Inflammatory macrophage treated with lipopolysaccharide for 1 hour (primary cell): ENCODE data around the gene LCN2.
"Not testable (repeated sequence)": the region's sequence is repeated elsewhere in the genome, so short reads cannot be mapped to it uniquely, and the experiment has no call there.

ENCODE experiments used
- DNase-seq, 2 donors: peaks; one replicate each; pipeline ENCODE4 v3.0.0-alpha.2; 2020 to 2022

Gene LCN2

DNA sequence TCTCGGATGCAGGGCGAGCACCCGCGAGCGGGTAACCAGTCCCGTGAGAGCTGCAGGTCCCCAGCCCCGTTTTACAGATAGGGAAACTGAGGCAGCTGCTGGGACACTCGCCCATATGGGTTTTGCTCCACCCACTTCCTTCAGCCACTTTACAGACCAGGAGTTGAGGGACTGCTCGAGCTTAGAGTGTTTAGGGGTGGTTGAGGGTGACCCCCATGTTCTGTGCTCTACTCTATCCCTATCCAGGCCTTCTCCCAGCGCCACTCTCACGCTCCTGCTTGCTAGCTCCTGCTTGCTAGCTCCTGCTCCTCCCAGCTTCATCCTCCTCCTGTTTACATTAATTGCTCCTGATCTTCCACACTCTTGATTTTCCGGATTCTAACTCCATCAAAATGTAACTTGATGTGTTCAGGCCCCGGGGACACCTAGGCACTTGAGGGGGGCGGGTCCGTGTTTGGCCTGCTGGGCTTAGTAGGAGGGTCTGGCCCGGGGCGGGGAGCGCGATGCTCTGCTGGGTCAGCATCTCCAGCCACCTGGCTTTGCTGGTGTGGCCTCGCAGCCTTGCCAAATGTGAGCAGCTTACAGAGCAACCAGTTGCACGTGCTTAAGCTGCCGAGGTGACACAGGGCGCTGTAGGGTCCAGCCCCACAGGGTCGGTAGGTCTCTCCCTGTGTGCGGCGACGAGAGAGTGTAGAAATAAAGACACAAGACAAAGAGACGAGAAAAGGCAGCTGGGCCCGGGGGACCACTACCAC, 20.2 kb upstream of the LCN2 start:
- no peak for DNase-seq

DNA sequence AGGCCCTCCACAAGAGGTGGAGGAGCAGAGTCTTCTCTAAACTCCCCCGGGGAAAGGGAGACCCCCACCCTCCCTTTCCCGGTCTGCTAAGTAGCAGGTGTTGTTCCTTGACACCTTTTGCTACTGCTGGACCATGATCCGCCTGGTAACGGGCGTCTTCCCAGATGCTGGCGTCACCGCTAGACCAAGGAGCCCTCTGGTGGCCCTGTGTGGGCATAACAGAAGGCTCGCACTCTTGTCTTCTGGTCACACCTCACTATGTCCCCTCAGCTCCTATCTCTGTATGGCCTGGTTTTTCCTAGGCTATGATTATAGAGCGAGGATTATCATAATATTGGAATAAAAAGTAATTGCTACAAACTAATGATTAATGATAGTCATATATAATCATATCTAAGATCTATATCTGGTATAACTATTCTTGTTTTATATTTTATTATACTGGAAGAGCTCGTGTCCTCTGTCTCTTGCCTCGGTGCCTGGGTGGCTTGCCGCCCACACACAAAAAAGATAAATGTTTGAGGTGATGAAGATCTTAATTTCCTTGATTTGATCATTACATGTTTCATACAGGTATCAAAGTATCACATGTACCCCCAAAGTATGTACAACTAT, 19.2 kb upstream of the LCN2 start:
- not testable (repeated sequence) for DNase-seq

- DNase-seq = not testable (repeated sequence)
These were observed 18.6 kb upstream of the LCN2 start for GRCh38 chr9:128130651-128131050.

- DNase-seq = not testable (repeated sequence)
These were observed 17.9 kb upstream of the LCN2 start for GRCh38 chr9:128131346-128131745.

GRCh38 chr9:128132139-128132538, 17.1 kb upstream of the LCN2 start:
- not testable (repeated sequence) for DNase-seq

GRCh38 chr9:128135561-128135960, 13.7 kb upstream of the LCN2 start:
- DNase-seq = not testable (repeated sequence)

DNA sequence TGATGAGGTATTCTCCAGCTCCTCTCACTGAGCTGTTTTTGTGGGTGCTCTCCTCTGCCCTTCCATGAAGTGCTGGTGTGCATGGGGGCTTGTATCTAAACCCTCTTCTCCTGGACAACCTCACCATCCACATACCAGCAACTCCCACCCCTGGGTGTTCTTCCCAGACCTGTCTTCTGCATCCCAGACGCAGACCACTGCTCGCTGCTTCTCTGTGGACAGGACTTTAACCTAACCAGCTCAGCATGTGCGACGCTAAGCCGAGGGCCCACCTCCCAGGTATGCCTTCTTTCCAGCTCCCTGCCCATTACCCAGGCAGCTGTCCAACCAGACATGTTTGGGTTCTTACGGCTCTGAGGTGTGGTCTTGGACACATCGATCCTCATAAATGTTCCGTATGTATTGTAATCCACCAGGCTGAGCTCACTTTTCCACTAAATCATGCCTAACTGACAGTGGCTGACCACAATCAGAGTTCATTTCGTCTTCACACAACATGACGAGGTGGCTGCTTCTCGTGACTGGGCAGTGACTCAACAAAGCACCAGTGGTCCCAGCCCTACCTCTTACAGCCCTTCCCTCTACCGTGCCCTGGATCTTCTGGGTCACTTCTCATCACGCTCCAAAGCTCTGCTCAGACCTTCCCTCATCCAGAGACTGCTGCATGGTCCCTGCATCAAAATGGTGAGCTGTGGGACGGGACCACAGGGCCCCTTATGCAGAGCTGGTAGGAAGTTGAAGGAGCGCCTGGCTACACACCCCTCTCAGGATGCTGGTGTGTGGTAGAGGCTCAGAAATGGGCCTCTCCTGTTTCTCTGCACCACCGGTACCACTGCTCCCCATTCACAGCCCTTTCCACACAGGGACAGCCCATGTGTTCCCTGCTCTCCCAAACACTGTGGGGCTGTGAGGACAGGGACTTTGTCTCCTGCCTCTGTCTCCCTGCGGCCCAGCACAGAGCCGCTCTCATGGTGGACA, 12.1 kb upstream of the LCN2 start:
- no peak for DNase-seq

GRCh38 chr9:128138001-128138400, 11.3 kb upstream of the LCN2 start:
- no peak for DNase-seq

DNA sequence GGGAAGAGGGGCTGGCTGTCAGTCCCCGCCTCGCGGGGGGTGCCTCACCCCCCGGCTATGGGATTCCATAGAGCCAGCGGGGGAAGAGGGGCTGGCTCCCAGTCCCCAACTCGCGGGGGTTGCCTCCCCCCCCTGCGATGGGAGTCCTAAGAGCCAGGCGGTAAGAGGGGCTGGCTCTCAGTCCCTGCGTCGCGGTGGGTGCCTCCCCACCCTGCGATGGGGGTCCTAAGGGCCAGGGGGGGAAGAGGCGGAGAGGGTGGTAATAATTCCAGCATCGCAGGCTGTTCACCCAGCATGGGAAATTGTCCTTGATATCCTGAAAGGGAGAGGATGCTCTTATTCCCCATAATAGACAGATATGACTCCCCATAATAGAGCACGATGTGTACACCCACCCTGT, 9.6 kb upstream of the LCN2 start:
- no peak for DNase-seq

GRCh38 chr9:128141604-128142003, 7.6 kb upstream of the LCN2 start:
- no peak for DNase-seq

GRCh38 chr9:128142061-128142460, 7.2 kb upstream of the LCN2 start:
- DNase-seq = no peak

DNA sequence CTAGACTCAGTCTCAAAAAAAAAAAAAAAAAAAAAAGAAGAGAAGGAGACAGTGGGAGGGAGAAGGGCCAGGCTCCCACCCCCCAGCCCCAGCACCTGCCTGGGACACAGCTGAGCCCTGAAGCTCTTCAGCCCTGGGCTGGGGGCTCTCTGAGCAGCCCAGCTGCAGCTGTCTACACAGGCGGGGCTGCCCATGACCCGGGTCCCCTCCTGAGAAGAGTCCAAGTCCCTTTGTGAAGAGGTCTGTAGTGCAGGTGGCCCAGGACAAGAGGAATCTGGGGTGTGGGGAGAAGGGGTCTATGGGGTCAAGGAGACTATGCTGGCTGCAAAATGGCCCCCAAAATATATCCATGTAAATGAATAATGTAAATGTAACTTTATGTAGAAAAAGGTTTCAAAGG, 6.7 kb upstream of the LCN2 start:
- no peak for DNase-seq

DNA sequence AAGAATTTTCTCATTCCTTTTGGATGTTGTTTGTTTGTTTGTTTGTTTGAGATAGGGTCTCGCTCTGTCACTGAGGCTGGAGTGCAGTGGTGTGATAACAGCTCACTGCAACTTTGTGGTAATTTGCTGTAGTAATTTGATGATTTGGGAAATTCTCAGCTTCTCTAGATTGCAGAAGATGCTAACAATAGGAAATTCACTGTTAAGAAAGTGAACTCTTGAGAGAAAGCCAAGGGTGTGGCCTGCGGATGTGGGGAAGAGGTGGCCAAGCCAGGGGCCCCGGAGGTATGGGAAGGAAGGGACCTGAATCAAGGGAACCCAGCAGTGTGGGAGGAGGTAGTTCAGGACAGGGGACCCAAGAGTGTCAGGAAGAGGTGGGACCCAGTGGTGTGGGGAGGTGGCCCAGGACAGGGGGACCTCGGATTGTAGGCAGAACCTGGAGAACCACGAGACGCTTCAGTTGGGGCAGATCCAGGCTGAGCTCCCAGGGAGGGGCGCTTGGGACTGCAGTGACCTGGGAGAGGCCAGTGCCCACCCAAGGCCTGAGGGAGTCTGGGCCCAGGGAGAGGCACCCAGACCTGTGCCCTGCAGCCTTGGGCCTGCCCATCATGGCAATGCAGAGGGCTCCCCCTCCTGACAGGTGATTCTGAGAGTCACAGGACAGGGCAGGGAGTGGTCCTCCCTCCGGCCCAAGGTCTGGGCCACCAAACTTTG, 5.6 kb upstream of the LCN2 start:
- DNase-seq = peak; percentile 53 to 58

DNA sequence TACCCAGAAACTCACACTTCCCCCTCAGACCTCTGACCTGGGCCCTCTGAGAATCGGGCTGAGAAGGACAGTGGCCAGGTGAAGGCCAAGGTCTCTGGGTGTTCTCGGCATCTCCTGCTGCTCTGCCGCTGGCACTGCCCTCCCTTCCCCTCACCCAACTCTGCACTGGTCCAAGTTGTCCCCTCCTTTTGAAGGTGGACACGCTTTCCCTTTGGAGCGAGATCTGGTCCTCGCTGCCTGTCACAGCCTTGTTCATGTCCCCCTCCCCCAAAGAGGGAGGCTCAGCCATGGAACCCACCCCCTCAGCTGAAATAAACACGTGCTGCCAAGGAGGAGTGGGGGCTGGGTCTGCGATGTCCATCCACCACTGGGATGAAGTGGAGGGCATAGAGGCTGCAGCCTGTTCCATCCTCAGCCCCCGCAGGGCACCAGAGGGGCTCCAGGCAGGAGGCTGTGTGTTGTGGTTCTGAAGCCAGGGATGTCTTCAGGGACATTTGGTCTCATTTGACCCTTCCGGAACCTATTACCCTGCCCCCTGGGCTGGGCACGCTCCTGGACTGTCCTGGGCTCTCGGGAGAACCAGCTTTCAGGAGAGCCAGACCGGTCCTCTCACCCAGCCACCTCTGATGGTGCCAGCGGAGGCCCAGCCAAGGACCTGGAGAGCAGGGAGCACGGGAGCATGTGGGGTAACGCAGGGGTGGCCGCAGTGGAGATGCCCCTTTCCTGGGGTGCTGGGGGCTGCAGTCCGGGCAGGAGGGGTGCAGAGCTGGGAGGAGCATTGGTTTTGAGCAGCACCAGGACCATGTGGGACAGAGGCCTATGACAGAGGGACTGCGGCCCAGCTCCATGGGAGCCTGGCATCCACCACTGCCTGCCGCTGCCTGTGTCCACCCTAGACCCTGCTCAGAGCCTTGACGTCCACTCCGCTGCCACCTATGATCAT, 4.7 kb upstream of the LCN2 start:
- no peak for DNase-seq

- DNase-seq = no peak
These were observed 3.7 kb upstream of the LCN2 start for GRCh38 chr9:128145536-128145935.

DNA sequence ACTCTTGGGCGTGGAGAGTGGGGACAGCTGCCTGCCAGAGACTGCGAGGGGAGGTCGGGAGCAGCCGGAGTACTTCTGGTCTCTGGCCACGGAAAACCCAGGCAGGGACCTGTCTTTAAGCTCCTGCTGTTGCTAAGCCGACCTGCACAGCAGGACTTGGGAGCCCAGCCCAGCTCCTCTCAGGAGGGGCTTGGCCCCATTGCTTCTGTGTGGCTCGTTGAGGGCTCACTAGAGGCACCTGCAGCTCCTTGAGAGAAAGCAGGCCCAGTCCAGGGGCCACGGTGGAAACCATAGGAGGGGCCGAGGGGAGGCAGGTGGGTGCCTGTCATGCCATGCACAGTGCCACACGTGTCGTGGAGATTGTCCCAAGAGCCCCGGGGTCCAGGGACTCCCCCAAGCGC, 3.3 kb upstream of the LCN2 start:
- no peak for DNase-seq

DNA sequence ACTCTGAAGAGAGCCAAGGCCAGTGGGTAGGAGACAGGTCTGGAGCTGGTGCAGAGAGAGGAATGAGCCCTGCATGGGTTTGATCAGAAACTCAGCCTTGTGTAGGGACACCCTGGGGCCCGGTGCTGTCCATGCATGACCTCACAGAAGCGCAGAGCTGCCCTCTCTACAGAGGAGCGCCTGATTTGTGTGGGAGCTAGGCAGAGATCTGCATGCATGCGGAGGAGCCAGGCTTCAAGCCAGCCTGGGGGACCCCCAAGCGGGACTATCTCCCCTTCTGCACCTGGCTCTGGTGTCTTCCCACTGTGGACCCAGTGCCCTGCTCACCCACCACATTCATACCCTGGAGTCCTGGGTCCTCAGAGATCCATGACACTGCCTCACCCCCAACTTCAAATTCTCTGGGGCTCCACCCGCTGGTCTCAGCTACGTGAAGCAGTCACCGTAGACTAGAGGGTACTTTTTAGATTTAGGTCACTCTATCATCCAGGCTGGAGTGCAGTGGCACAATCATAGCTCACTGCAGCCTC, 2.6 kb upstream of the LCN2 start:
- DNase-seq = no peak

DNA sequence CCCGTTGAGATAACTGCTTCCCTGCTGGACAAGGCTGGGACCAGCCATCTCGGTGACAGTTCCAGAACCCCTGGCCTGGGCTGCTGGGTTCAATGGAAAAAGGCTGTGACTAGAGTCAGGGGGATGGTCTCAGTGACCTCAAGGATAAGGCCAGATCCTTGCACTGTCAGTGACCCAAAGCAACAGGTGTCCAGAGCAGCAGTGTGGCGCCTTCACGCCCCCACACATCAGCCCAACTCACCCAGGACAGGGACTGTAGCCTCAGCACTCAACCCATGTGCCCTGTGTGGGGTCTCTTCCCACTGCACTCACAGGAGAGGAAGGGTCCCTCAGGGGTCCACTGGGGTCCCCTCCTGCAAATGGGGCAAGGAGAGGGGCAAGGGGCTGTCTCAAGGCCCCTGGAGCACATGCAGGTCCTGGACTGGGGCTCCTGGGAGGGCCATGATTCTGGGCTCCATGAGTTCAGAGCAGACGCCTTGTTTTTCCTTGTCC, 698 bp upstream of the LCN2 start:
- DNase-seq = no peak

DNA sequence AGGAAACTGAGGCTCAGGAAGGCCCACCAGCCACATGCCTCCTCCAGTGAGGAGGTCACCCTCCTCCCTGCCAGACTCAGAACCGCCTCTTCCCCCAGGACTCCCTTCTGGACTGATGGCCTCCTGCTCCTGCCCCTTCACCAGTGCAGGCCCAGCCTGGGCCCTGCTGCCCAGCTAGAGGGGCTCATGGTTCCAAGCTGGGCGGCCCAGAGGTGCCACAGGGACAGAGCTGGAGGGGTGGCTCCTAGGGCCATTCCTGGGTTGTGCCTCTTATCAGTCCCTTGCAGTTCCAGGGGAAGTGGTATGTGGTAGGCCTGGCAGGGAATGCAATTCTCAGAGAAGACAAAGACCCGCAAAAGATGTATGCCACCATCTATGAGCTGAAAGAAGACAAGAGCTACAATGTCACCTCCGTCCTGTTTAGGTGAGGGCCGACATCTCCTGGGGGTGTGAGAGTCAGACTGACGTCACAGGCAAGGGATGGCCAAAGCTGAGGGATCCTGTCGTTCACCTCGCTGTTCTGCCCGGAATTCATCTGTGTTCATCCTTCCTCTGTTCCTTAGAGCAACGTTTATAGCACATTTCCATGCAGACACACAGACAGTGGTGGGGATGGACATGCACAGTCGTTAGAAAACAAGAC, 819 bp downstream of the LCN2 start:
- DNase-seq = no peak

- no peak for DNase-seq
These were observed 1.5 kb downstream of the LCN2 start for GRCh38 chr9:128150594-128151308.
